ENCODE measurements around the gene VASN. TPM values are rescaled to one million over a fixed set of nuclear protein-coding genes. Genes with fewer than 3 reads are reported as not detected.

VASN gene
- total RNA-seq, 2 experiments from 2014 or later = 0.11 to 0.20 TPM

- Mint-ChIP-seq H3K36me3 (peaks cover 19% of the 10 kb centered on the region), H3K4me1 (peaks cover 12% of the 10 kb centered on the region), H3K9me3 (no peaks in the 10 kb centered on the region), H3K27me3 (no peaks in the 10 kb centered on the region), H3K27ac (no peak overlapping the region), H3K4me3 (no peak overlapping the region)
- POLR2A ChIA-PET = no interaction called here
- DNase-seq (no peak), ATAC-seq (ENCODE audit: low read depth) (no peak)
These were observed 36.7 kb downstream of the VASN start for GRCh38 chr16:4408323-4408690.

GRCh38 chr16:4409081-4409932 is 37.7 kb downstream of the VASN start:
- POLR2A ChIA-PET = no interaction called here
- Mint-ChIP-seq H3K27me3 (no peaks in the 10 kb centered on the region), H3K4me3 (no peak overlapping the region), H3K4me1 (peaks cover 19% of the 10 kb centered on the region), H3K36me3 (peaks cover 23% of the 10 kb centered on the region), H3K27ac (no peak overlapping the region), H3K9me3 (no peaks in the 10 kb centered on the region)
- ATAC-seq (ENCODE audit: low read depth) (no peak), DNase-seq (no peak)

GRCh38 chr16:4410335-4411075 is 38.9 kb downstream of the VASN start:
- no peak for ATAC-seq (ENCODE audit: low read depth)
- Mint-ChIP-seq H3K9me3 (no peaks in the 10 kb centered on the region), H3K4me1 (peaks cover 25% of the 10 kb centered on the region), H3K36me3 (peaks cover 25% of the 10 kb centered on the region), H3K27me3 (no peaks in the 10 kb centered on the region), H3K4me3 (no peak overlapping the region), H3K27ac (peak overlapping the region; percentile 11)
- DNase-seq = no peak
- POLR2A ChIA-PET = interaction anchor here (0.5 kb wide), 1 partner anchor 77 kb away, joined by 3 read pairs; no protein-coding TSS in a partner anchor

DNA sequence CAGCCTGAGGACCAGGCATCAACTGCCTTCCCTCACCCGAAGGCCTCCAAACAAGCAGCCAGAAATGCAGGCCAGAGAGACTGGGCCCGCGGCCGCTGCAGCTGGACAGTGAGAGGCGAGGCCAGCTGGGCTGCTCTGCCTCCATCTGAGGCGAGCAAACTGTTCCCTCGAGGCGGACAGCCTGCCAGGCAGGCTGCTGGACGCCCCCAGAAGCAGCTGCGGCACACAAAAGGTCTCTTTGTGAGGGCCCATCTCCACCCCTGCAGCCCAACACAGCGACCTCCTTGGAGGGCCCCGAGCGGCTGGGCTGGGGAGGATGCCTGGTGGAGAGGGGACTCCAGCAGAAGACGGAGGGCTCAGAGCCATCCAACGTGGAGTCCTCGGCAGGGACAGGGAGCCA is 40.0 kb downstream of the VASN start:
- H3K4me3 Mint-ChIP-seq = no peak overlapping the region
- no peaks in the 10 kb centered on the region for H3K9me3 Mint-ChIP-seq
- POLR2A ChIA-PET = no interaction called here
- H3K36me3 Mint-ChIP-seq = peaks cover 25% of the 10 kb centered on the region
- DNase-seq = no peak
- no peaks in the 10 kb centered on the region for H3K27me3 Mint-ChIP-seq
- no peak for ATAC-seq (ENCODE audit: low read depth)
- peaks cover 25% of the 10 kb centered on the region for H3K4me1 Mint-ChIP-seq
- no peak overlapping the region for H3K27ac Mint-ChIP-seq

DNA sequence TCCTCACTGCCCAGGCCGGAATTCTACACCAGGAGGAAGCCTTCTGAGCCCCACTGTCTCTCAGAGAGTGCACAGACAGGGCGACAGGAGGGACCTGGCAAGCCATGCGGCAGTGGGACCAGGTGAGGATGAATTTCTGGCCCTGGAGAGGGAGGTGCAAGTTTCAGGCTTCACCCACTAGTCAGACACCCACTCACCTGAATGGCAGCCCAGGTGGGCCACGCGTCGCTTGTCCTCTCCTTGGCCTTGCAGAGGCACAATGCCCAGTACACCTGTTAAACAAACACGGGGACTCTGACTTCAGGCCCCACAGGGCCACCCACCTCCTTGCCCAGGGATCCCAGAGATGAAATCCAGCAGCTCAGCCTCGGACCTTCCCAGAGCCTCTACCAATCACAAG is 40.5 kb downstream of the VASN start:
- ATAC-seq (ENCODE audit: low read depth) = no peak
- Mint-ChIP-seq H3K9me3 (no peaks in the 10 kb centered on the region), H3K36me3 (peaks cover 25% of the 10 kb centered on the region), H3K27me3 (no peaks in the 10 kb centered on the region), H3K27ac (no peak overlapping the region), H3K4me1 (peaks cover 27% of the 10 kb centered on the region), H3K4me3 (no peak overlapping the region)
- DNase-seq = no peak
- POLR2A ChIA-PET = no interaction called here

GRCh38 chr16:4412854-4413253 is 41.2 kb downstream of the VASN start:
- Mint-ChIP-seq H3K27me3 (no peaks in the 10 kb centered on the region), H3K4me3 (no peak overlapping the region), H3K27ac (no peak overlapping the region), H3K4me1 (peaks cover 27% of the 10 kb centered on the region), H3K36me3 (peaks cover 25% of the 10 kb centered on the region), H3K9me3 (no peaks in the 10 kb centered on the region)
- DNase-seq (no peak), ATAC-seq (ENCODE audit: low read depth) (no peak)
- POLR2A ChIA-PET = no interaction called here

- Mint-ChIP-seq H3K27me3 (no peaks in the 10 kb centered on the region), H3K4me1 (peaks cover 27% of the 10 kb centered on the region), H3K4me3 (peak overlapping the region; percentile 92), H3K27ac (peak overlapping the region; percentile 96), H3K36me3 (peaks cover 25% of the 10 kb centered on the region), H3K9me3 (no peaks in the 10 kb centered on the region)
- DNase-seq (peak; percentile 64), ATAC-seq (ENCODE audit: low read depth) (peak; percentile 62)
- POLR2A ChIA-PET = interaction anchor here (0.7 to 4.2 kb wide), 11 partner anchors 12 to 318 kb away, joined by 3 to 41 read pairs (median 5); partner anchors contain the start of genes DNAJA3, HMOX2 and NMRAL1
These were observed 42.7 kb downstream of the VASN start for GRCh38 chr16:4414187-4414917.

DNA sequence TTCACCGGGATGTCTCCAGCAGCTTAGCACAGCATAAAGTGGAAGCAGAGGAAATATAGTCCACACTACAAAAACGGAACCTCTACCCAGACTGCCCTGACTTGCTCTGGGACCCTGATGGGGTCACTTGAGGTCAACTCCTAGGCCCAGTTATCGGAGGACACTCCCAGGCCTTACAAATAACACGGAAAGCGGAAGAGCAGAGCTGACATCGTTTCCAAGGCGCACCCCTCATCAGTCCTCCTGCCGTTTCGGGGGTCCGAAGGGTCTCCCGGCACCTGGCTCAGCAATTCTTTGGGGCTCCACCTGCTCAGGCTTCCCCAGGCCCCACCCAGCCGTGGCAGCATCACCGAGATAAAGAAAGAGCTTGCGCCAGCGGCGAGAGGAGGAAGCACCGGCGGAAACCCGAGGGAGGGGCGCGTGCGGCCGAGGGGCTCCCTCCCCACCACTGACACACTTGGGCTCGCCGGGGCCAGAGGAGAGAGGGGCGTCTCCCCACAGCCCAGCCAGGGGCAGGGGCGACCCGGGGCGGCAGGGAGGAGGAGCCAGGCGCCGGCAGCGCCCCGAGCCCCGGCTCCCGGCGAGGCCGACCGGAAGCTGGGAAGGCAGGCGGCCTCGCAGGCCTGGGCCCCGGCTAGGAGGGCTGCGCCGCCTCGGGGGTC is 44.0 kb downstream of the VASN start:
- POLR2A ChIA-PET = interaction anchor here (0.8 to 4.2 kb wide), 14 partner anchors 11 to 353 kb away, joined by 3 to 41 read pairs (median 4); partner anchors contain the start of genes DNAJA3, HMOX2, NMRAL1 and PAM16
- Mint-ChIP-seq H3K9me3 (no peaks in the 10 kb centered on the region), H3K4me1 (peaks cover 26% of the 10 kb centered on the region), H3K27me3 (no peaks in the 10 kb centered on the region), H3K4me3 (peak overlapping the region; percentile 92), H3K36me3 (peaks cover 21% of the 10 kb centered on the region), H3K27ac (peak overlapping the region; percentile 96)
- DNase-seq (peak; percentile 80), ATAC-seq (ENCODE audit: low read depth) (peak; percentile 16)

DNA sequence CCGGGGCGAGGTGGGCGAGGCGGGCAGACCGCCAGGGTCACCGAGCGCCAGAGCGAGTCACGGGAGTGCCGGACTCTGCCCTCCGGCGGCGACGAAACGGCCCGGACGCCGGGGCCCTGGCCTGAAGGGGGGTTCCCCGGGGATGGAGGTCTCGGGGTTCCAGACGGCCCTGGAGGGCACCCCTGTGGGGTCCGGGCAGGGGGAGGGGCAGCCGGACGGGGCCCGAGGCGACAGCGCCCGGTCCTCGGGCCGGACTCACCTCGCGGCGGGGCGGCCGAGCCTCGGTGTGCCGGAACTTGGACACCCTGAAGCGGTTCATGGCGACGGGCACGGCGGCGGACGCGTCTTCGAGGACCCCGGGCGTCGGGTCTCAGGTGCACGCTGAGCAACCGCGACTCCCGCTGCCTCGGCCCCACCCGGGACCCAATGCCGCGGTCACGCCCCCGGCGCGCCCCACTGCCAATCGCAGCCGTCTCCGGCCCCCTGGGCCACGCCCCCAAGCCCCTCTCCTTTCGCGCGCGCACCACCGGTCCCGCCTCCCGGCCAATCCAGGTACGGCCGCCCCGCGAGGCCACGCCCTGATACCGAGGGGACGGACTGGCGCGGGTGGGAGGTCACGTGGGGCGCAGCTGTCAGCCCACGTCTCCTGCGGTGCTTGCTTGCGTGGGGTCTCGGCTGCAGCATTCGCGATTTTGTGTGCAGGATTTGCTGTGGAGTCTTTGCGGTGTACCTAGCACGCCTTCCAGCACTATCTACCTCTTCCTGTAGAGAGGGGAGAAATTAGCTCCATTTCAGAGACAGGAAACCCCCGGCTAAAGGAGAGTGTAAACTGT is 44.8 kb downstream of the VASN start, which contains the start of gene CORO7:
Gene CORO7 (minus strand): TSS at position 397 of the 833 bp plus-strand sequence. CDS start 78 bp downstream, at position 319.
- POLR2A ChIA-PET = interaction anchor here (0.5 to 4.2 kb wide), 15 partner anchors 10 to 352 kb away, joined by 3 to 41 read pairs (median 4); partner anchors contain the start of genes DNAJA3, HMOX2, NMRAL1 and PAM16
- ATAC-seq (ENCODE audit: low read depth) (peak; percentile 69), DNase-seq (peak; percentile 99)
- Mint-ChIP-seq H3K27ac (peak within 1 kb of the TSS; percentile 96), H3K4me1 (peaks cover 22% of the 10 kb centered on the region), H3K27me3 (no peaks in the 10 kb centered on the region), H3K9me3 (no peaks in the 10 kb centered on the region), H3K36me3 (peaks cover 17% of the 10 kb centered on the region), H3K4me3 (peak within 1 kb of the TSS; percentile 92)

- H3K9me3 Mint-ChIP-seq = no peaks in the 10 kb centered on the region
- ATAC-seq (ENCODE audit: low read depth) = no peak
- peaks cover 14% of the 10 kb centered on the region for H3K4me1 Mint-ChIP-seq
These were observed 47.8 kb downstream of the VASN start for GRCh38 chr16:4419402-4419959.

DNA sequence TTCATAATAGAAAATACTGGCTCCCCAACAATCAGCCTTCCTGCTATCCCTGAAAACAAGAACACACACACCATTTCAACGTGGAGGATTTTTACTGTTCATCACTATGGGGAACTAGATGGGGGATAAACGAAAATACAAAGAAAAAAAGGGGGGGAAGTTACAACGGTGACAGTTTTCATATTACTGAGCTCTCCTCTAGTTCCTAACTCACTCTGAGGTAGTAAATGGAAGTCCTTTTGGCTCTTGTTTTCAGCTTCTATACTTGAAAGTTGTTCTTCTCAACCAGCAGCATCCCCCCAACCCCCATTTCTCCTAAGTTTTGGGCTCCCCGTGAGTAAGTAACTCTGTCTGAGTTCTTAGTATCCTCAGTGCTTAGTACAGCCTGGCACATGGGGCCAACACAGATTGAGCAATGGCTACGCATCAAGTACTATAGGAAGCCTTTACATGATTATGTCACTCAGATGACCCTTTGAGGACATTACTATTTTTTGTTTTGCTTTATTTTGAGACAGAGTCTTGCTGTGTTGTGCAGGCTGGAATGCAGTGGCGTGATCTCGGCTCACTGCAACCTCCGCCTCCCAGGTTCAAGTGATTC is 49.0 kb downstream of the VASN start:
- ATAC-seq (ENCODE audit: low read depth) = no peak

More at GRCh38 chr16:4419402-4419959, 47.8 kb downstream of the VASN start:
- Mint-ChIP-seq H3K27me3 (no peaks in the 10 kb centered on the region), H3K4me3 (no peak overlapping the region), H3K27ac (no peak overlapping the region), H3K36me3 (peaks cover 5% of the 10 kb centered on the region)
- no peak for DNase-seq
- POLR2A ChIA-PET = interaction anchor here (0.6 to 0.7 kb wide), 2 partner anchors 9 to 68 kb away, joined by 6 read pairs; no protein-coding TSS in a partner anchor

More for the DNA sequence above, 49.0 kb downstream of the VASN start:
- Mint-ChIP-seq H3K36me3 (no peaks in the 10 kb centered on the region), H3K27ac (no peak overlapping the region), H3K27me3 (no peaks in the 10 kb centered on the region), H3K4me1 (peaks cover 8% of the 10 kb centered on the region), H3K9me3 (no peaks in the 10 kb centered on the region), H3K4me3 (no peak overlapping the region)
- no peak for DNase-seq
- POLR2A ChIA-PET = no interaction called here

Measured in activated naive CD8-positive, alpha-beta T cell treated with anti-CD3 and anti-CD28 coated beads, Interleukin-2, amount 10 ng/mL, durations not matched to agents 7 days and 5 days (primary cell).